ENCODE measurements around the gene GNS. TPM values are rescaled to one million over a fixed set of nuclear protein-coding genes. Genes with fewer than 3 reads are reported as not detected.

Gene GNS
- total RNA-seq, 1 experiment from 2014 or later: 26.0 TPM

DNA sequence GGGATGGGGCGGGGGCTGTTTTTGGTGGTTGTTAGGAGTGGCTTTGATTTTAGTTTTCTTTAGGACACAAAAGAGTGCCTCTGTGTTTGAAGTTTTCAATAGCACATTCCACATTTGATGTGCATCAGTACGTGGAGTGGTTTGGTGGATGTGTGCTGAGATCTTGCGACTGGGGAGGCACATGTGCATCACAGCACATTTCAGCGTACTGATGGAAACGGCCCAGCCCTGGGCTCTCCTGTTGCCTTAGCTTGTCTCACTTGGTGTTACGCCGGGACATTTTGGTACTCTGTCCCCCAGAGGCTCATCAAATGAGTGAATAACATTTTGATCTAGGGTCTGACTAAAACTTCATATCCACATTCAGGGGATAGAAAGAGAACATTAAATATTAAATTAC is 70.5 kb downstream of the GNS start:
- Mint-ChIP-seq H3K27ac (peak overlapping the region in 1 of 3 experiments; percentile 63; a peak in 3 of 7 replicates), H3K4me1 (peaks cover 28 to 43% of the 10 kb centered on the region in 2 experiments), H3K9me3 (no peaks in the 10 kb centered on the region), H3K36me3 (ENCODE audit: insufficient read depth in 1 of 3, low read depth in 3 of 3) (peaks cover 6 to 50% (median 47%) of the 10 kb centered on the region in 3 experiments; a peak in 6 of 7 replicates), H3K4me3 (no peak overlapping the region), H3K27me3 (ENCODE audit: low read depth) (no peaks in the 10 kb centered on the region)
- Histone ChIP-seq H3K23ac (ENCODE audit: insufficient read length, low read depth, low read length) (no peak overlapping the region), H3K4me1 (ENCODE audit: insufficient read depth, low read length) (no peaks in the 10 kb centered on the region; the same call in 1 of the 2 replicates), H2BK15ac (ENCODE audit: low read depth, low read length) (no peak overlapping the region), H4K8ac (replicated peaks; ENCODE audit: insufficient read length, low read depth, low read length) (no peak overlapping the region), H3K56ac (ENCODE audit: insufficient read length, low read depth, low read length) (no peak overlapping the region), H3K14ac (ENCODE audit: insufficient read depth, low read length) (no peak overlapping the region), H3K18ac (ENCODE audit: insufficient read length, low read depth, low read length) (no peak overlapping the region), H4K91ac (ENCODE audit: insufficient read length, low read depth, low read length) (no peak overlapping the region), H4K5ac (ENCODE audit: insufficient read length, low read depth, low read length) (no peak overlapping the region), H3K9ac (ENCODE audit: extremely low read depth, insufficient read length, low read length) (no peak overlapping the region), H4K20me1 (ENCODE audit: control insufficient read depth, insufficient read depth, insufficient read length) (no peaks in the 10 kb centered on the region), H3K79me1 (ENCODE audit: insufficient read depth, low read depth, low read length, poor library complexity, severe bottlenecking) (no peaks in the 10 kb centered on the region), H3K27me3 (ENCODE audit: insufficient read depth, low read length) (no peaks in the 10 kb centered on the region), H3K4ac (ENCODE audit: low read depth, low read length) (no peak overlapping the region), H3K4me2 (ENCODE audit: insufficient read depth, insufficient read length, low read length) (no peak overlapping the region), H3K27ac (ENCODE audit: insufficient read length, low read depth, low read length) (no peak overlapping the region), H2AFZ (ENCODE audit: low read length) (no peak overlapping the region), H2BK12ac (ENCODE audit: insufficient read length, low read depth, low read length) (no peak overlapping the region), H3K9me3 (ENCODE audit: control insufficient read depth, low read depth, low read length) (no peaks in the 10 kb centered on the region), H2AK5ac (ENCODE audit: insufficient read length, low read length) (no peak overlapping the region), H3K23me2 (ENCODE audit: insufficient read length, low read depth, low read length, poor library complexity, severe bottlenecking) (no peaks in the 10 kb centered on the region), H2BK120ac (ENCODE audit: low read depth, low read length, poor library complexity, severe bottlenecking) (no peak overlapping the region), H2BK20ac (ENCODE audit: low read depth, low read length, poor library complexity, severe bottlenecking) (no peak overlapping the region), H3K79me2 (ENCODE audit: insufficient read depth, low read length) (no peaks in the 10 kb centered on the region), H2BK5ac (ENCODE audit: insufficient read length, low read length) (no peak overlapping the region), H3T11ph (ENCODE audit: low read length) (no peak overlapping the region)
- TF ChIP-seq, protein P1, sequence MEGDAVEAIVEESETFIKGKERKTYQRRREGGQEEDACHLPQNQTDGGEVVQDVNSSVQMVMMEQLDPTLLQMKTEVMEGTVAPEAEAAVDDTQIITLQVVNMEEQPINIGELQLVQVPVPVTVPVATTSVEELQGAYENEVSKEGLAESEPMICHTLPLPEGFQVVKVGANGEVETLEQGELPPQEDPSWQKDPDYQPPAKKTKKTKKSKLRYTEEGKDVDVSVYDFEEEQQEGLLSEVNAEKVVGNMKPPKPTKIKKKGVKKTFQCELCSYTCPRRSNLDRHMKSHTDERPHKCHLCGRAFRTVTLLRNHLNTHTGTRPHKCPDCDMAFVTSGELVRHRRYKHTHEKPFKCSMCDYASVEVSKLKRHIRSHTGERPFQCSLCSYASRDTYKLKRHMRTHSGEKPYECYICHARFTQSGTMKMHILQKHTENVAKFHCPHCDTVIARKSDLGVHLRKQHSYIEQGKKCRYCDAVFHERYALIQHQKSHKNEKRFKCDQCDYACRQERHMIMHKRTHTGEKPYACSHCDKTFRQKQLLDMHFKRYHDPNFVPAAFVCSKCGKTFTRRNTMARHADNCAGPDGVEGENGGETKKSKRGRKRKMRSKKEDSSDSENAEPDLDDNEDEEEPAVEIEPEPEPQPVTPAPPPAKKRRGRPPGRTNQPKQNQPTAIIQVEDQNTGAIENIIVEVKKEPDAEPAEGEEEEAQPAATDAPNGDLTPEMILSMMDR (conservative IDR thresholded peaks at IDR 0.05): no peak
- no peak for DNase-seq
- WGBS (ENCODE audit: extremely low coverage, insufficient read length, low lambda C conversion rate): no CpG with 5 or more reads among the region's 7 CpGs
